WTC11 (cell line): ENCODE data around the gene PKHD1.

ENCODE experiments used
- MAX ChIP-seq: sonication (generic); formaldehyde crosslinking; IDR thresholded peaks from 2 replicates; pipeline ENCODE4 v1.8.0; 2022; ENCODE audit warnings: mild to moderate bottlenecking, missing genetic modification reagents
- TEAD1 ChIP-seq: sonication (generic); formaldehyde crosslinking; IDR thresholded peaks from 2 replicates; pipeline ENCODE4 v1.8.0; 2022; ENCODE audit warnings: mild to moderate bottlenecking, missing genetic modification reagents
- ZNF423 ChIP-seq: fragments of 250-450 bp; sonication (Bioruptor Pico); IDR thresholded peaks from 2 replicates; pipeline ENCODE4 v2.1.2; 2022; ENCODE audit warnings: mild to moderate bottlenecking, moderate library complexity

DNA sequence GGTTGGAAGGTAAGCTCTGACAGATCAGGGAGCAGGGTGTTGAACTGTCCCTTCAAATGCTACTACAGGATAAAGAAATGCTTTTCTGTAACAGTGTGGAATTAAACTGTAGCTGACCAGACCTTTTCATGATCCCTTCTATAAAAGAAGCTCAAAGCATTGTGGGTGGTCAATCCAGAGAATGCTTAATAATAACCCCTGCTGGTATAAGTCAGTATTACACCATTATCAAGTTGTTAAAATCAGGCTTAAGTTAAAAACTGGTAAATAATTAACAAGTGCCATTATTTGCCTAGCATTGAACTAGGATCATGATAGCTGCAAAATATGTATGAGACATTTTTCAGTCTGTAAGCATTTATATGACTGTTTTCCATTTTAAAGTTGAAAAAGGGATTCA, 468.9 kb downstream of the PKHD1 start:
- no peak for TF ChIP-seq TEAD1
- no peak for TF ChIP-seq MAX (CRISPR knock-in tag)
- no peak for TF ChIP-seq ZNF423 (CRISPR knock-in tag)
